HAP-1 (cell line): ENCODE data around the gene MR1.
A peak's percentile ranks its signal among the peaks of the same experiment; 100 is the strongest.
"Not testable (repeated sequence)": the region's sequence is repeated elsewhere in the genome, so short reads cannot be mapped to it uniquely, and the experiment has no call there.

ENCODE experiments used
- DNase-seq, 2 experiments: peaks; one replicate each; pipeline ENCODE4 v3.0.0-alpha.2; 2016 to 2020; ENCODE audit warnings: low spot score in 2 of 2
- H3K27me3 ChIP-seq: fragments of 250-450 bp; sonication (Bioruptor Pico); 2 replicates; pipeline ENCODE4 v1.5.1; 2020; ENCODE audit warnings: low read depth, mild to moderate bottlenecking, moderate library complexity
- H3K36me3 ChIP-seq: fragments of 250-450 bp; sonication (Bioruptor Pico); replicated peaks from 2 replicates; pipeline ENCODE4 v1.5.1; 2020; ENCODE audit warnings: mild to moderate bottlenecking
- H3K4me1 ChIP-seq: fragments of 250-450 bp; sonication (Bioruptor Pico); 2 replicates; pipeline ENCODE4 v1.5.1; 2020; ENCODE audit warnings: mild to moderate bottlenecking
- H3K4me3 ChIP-seq: fragments of 250-450 bp; sonication (Bioruptor Pico); 2 replicates; pipeline ENCODE4 v1.5.1; 2020; ENCODE audit warnings: mild to moderate bottlenecking, moderate library complexity
- H3K9me3 ChIP-seq: fragments of 250-450 bp; sonication (Bioruptor Pico); 2 replicates; pipeline ENCODE4 v1.5.1; 2020; ENCODE audit warnings: mild to moderate bottlenecking, moderate library complexity
- in situ Hi-C: fragments of 300-500 bp; cut with MboI; formaldehyde crosslinking; loops from 3 replicates; pipeline ENCODE4 v1.14.3; 2020; ENCODE audit warnings: low sequenced_read_pairs, inconsistent platforms, mixed read lengths

MR1 gene

DNA sequence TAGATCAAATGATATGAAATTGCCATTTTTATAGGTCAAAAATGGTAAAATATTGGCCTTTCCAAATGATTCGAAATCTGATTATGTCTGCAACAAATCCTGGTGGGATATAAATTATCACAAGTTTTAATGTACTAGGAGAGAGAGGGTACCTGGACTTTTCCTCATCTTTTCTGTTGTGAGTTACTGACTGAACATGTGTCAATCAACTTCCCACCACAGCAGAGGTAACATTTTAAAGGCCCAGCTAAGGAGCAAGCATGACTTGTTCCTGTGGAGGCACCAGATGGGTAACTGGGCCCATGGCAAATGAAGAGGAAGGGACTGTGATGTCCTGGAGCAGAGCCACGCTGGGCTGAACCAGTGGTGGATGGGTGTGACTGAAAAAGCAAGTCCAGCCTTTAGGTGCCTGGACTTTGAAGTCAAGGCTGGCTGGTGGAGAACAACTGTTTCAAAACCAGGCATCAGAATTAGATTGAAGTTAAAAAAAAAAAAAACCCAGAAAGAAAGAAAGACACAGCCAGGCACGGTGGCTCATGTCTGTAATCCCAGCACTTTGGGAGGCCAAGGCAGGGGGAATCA is 6.6 kb downstream of the MR1 start:
- DNase-seq = no peak
- in situ Hi-C loops = no loop called here
- Histone ChIP-seq H3K4me3 (no peak overlapping the region), H3K4me1 (peaks cover 13% of the 10 kb centered on the region), H3K27me3 (no peaks in the 10 kb centered on the region), H3K9me3 (no peaks in the 10 kb centered on the region), H3K36me3 (no peaks in the 10 kb centered on the region)

DNA sequence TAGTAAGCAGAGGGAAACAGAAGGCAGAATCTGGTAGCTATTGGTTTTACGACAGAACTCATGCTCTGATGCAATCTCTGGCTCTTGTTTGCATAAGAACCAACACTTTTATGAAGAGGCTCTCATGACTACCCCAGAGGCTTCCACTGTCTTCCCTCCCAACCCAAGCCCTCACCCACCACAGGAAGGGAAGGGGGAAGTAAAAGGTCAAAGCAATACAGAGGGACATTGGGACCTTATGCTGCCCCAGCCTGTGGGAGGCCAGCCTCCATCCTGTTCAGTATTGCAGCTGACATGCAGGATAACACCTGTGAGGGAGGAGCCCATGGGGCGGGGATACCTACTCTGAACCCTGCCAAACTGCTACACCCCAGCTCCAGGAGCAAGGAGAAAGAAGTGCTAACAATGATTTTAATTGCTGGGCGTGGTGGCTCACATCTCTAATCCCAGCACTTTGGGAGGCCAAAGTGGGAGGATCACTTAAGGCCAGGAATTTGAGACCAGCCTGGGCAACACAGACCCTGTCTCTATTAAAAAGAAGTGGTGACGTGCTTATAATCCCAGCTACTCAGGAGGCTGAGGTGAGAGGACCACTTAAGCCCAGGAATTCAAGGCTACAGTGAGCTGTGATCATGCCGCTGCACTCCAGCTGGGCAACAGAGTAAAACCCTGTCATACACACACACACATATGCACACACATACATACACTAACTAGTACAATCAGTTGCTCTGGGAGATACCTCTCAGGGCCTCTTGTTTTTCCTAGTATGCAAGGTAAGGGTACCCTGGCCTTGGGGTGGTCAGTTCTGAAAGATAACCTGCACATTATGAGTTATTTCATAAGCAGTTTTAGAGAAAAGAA is 9.5 kb downstream of the MR1 start:
- Histone ChIP-seq H3K4me3 (no peak overlapping the region), H3K27me3 (no peaks in the 10 kb centered on the region), H3K36me3 (no peaks in the 10 kb centered on the region), H3K4me1 (peaks cover 13% of the 10 kb centered on the region), H3K9me3 (no peaks in the 10 kb centered on the region)
- DNase-seq = peak; percentile 53 to 54
- in situ Hi-C loops = no loop called here

DNA sequence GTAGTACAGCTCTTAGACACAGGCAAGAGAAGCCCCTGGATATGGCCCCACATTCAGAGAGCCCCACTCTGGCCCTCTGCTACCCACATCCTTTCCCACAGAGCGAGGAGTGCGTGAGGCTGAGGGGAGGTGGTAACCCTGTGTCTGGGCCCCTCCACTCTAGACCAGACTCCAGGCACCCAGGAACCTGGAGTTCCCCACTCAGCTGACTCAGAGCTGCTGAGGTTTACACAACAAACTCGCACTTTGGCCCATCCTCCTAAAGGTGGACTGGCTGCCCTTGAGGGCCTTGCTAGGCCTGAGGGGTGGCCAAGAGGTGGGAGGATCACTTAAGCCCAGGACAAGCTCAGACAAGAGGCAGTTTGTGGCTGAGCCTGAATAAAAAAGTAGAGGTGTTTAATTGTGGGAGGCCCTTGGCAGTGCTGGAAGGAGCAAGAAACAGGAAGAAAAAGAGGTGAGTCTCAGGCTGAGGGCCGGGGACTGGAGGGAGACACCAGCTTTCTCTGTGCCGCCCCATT is 10.7 kb downstream of the MR1 start:
- Histone ChIP-seq H3K27me3 (no peaks in the 10 kb centered on the region), H3K4me3 (no peak overlapping the region), H3K4me1 (peaks cover 13% of the 10 kb centered on the region), H3K9me3 (no peaks in the 10 kb centered on the region), H3K36me3 (no peaks in the 10 kb centered on the region)
- in situ Hi-C loops = no loop called here
- DNase-seq = no peak

DNA sequence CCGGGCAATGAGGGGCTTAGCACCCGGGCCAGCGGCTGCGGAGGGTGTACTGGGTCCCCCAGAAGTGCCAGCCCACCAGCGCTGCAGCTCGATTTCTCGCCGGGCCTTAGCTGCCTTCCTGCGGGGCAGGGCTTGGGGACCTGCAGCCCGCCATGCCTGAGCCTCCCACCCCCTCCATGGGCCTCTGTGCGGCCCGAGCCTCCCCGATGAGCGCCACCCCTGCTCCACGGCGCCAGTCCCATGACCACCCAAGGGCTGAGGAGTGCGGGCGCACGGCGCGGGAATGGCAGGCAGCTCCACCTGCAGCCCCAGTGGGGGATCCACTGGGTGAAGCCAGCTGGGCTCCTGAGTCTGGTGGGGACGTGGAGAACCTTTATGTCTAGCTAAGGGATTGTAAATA is 12.2 kb downstream of the MR1 start:
- DNase-seq, H3K4me3 ChIP-seq, H3K27me3 ChIP-seq, H3K9me3 ChIP-seq, H3K36me3 ChIP-seq, in situ Hi-C loops: not testable (repeated sequence)
- H3K4me1 ChIP-seq = peaks cover 13% of the 10 kb centered on the region

DNA sequence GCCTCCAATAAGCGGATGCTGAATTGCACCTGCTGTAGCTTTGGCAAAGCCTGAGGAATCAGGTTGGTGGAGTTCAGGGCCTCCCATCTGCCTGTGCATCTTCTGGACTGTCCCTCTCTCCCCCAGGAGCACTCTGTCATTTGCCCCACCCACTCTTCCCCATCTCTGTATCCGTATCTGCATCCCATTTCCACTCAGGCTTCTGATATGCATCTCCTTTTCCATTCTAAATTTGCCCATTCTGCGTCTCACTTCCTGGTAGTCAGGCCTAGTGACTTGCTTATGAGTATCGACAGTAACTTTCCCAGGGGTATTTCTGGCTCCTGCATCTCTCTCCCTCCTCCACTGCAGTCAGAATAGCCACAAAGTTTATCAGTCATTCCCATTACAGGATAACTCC is 15.6 kb downstream of the MR1 start:
- Histone ChIP-seq H3K4me3 (no peak overlapping the region), H3K27me3 (no peaks in the 10 kb centered on the region), H3K9me3 (no peaks in the 10 kb centered on the region), H3K36me3 (no peaks in the 10 kb centered on the region), H3K4me1 (no peaks in the 10 kb centered on the region)
- in situ Hi-C loops = no loop called here
- DNase-seq = no peak

DNA sequence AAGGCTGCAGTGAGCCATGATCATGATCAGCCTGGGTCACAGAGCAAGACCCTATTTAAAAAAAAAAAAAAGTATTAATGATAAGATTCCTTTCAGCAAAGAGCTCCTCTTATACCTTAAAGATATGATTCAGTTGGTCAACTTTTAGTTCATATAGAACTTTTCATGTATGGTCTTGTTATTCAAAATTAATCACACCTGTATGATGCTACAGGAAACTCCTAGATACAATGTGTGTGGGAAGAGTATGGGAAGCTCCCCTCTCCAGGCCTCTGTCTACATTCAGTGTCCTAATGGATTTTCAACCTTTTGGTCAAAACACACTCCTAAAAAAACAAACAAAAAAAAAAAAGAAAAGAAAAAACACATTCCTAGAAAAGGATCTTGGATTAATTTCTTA is 17.1 kb downstream of the MR1 start:
- in situ Hi-C loops = no loop called here
- DNase-seq = no peak
- Histone ChIP-seq H3K36me3 (no peaks in the 10 kb centered on the region), H3K4me3 (no peak overlapping the region), H3K9me3 (no peaks in the 10 kb centered on the region), H3K4me1 (no peaks in the 10 kb centered on the region), H3K27me3 (no peaks in the 10 kb centered on the region)

DNA sequence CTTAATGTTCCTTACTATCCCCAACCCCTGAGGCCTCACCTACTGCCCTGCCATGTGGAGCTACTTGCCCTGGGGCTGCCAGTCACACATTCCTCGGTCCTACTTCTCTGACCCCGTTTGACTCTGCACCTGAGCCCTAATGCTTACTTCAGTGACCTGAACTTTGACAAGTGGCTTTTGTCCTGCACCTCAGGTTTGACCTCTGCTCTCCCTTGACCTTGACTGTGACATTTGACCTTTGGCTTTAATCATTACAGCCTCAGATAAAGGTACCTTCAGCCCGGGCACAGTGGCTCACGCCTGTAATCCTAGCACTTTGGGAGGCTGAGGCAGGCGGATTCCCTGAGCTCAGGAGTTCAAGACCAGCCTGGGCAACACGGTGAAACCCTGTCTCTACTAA is 22.8 kb downstream of the MR1 start:
- H3K27me3 ChIP-seq = no peaks in the 10 kb centered on the region
- 0 out of 2 replicates have a peak, but pooled peaks cover 2% of the 10 kb centered on the region for H3K9me3 ChIP-seq
- H3K4me3 ChIP-seq = no peak overlapping the region
- no peaks in the 10 kb centered on the region for H3K36me3 ChIP-seq
- in situ Hi-C loops = no loop called here
- H3K4me1 ChIP-seq = no peaks in the 10 kb centered on the region; the same call in 1 of the 2 replicates
- DNase-seq = no peak

DNA sequence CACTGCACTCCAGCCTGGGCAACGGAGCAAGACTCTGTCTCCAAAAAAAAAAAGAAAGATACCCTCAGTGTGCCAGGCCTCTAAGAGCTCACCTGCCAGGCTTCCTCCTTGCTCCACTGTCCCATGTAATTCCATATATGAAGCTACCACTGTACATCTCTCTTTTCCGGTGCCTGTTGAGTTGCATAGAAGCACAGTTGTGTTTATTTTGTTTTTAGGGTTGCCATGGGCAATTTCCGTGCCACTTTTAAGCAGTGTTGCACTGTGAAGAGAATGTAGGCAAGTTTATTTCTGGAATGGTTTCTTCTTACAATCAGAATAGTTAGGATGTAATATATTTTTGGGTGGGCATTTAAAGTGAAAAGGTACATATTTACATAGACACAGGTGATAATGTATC is 23.3 kb downstream of the MR1 start:
- H3K36me3 ChIP-seq = no peaks in the 10 kb centered on the region
- in situ Hi-C loops = no loop called here
- no peak overlapping the region for H3K4me3 ChIP-seq
- H3K27me3 ChIP-seq = no peaks in the 10 kb centered on the region
- DNase-seq = no peak
- H3K9me3 ChIP-seq = 0 out of 2 replicates have a peak, but pooled peaks cover 2% of the 10 kb centered on the region
- no peaks in the 10 kb centered on the region; the same call in 1 of the 2 replicates for H3K4me1 ChIP-seq

DNA sequence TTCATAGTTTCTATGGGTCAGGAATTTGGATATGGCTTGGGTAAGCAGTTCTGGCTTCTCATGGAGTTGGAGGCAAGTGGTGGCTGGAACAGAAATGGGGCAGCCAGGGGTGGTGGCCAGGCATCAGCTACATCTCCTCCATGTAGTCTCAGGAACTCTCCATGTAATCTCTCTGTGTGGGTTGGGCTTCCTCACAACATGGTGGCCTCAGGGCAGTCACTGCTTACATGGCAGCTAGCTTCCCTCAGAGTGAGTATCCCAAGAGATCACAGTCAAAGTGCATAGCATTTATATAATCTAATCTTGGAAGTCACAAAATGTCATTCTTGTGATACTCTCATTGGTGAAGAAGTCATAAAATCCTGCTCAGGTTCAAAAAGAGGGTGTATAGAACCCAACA is 25.7 kb downstream of the MR1 start:
- DNase-seq = no peak
- in situ Hi-C loops = no loop called here
- 0 out of 2 replicates have a peak, but pooled peaks cover 2% of the 10 kb centered on the region for H3K9me3 ChIP-seq

DNA sequence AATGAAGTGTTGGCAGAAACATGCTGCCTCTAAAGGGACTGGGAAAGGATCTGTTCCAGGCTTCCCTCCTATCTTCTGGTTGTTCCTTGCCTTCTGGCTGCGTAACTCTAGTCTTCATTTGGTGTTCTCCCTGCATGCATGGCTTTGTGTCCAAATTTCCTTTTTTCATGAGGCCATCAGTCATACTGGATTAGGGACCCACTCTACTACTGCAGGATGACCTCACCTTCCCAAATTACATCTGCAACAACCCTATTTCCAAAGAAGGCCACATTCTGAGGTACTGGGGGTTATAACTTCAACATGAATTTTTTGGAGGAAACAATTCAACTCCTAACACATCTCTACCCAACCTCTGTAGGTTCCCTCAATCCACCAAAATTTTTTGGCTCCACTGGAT is 26.3 kb downstream of the MR1 start:
- 0 out of 2 replicates have a peak, but pooled peaks cover 2% of the 10 kb centered on the region for H3K9me3 ChIP-seq
- no peaks in the 10 kb centered on the region for H3K36me3 ChIP-seq
- in situ Hi-C loops = no loop called here
- no peak overlapping the region for H3K4me3 ChIP-seq
- no peak for DNase-seq
- no peaks in the 10 kb centered on the region for H3K27me3 ChIP-seq
- H3K4me1 ChIP-seq = peaks cover 20% of the 10 kb centered on the region

More for the DNA sequence above, 25.7 kb downstream of the MR1 start:
- H3K27me3 ChIP-seq = no peaks in the 10 kb centered on the region
- no peaks in the 10 kb centered on the region for H3K36me3 ChIP-seq
- H3K4me3 ChIP-seq = no peak overlapping the region
- H3K4me1 ChIP-seq = peaks cover 14% of the 10 kb centered on the region

DNA sequence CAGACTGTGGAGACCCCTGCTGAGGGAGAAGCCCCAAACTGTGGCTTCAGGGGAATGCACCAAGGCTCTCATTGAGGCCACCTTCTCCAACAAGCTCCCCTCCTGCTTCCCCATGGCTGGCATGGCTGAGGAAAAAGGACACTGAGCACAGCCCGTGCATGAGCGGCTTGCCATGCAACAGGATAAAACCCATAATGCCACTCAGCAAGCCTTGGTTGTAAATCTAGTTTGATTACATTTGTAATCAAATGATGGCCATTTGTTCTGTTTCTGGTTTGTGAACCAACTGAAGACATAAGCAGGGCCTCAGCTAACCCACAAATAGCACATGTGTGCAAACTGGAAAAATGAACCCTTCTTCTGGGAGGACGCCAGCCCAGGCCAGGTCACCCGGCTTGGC is 27.2 kb downstream of the MR1 start:
- H3K4me1 ChIP-seq = peaks cover 24% of the 10 kb centered on the region
- H3K9me3 ChIP-seq, DNase-seq, in situ Hi-C loops, H3K27me3 ChIP-seq, H3K4me3 ChIP-seq, H3K36me3 ChIP-seq: not testable (repeated sequence)

DNA sequence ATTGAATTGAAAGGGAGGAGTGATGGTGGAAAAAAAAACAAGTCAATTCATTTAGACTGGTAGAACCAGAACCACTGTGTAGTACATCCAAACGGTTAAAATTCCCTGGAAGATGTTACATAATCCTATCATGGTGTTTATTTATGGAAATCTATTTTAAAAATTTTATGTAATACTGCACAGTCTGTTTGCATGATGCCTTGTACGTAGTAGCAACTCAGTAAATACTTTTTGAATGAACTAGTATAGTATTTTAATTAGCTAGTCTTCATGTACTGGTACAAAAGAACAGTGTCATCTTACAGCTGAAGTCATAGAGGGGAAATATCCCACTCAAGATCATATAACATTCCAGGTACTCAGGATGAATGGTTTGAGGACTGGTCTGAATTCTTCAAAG is 27.7 kb downstream of the MR1 start:
- Histone ChIP-seq H3K27me3 (no peaks in the 10 kb centered on the region), H3K9me3 (0 out of 2 replicates have a peak, but pooled peaks cover 2% of the 10 kb centered on the region), H3K4me3 (no peak overlapping the region), H3K4me1 (peaks cover 29% of the 10 kb centered on the region), H3K36me3 (no peaks in the 10 kb centered on the region)
- DNase-seq = no peak
- in situ Hi-C loops = no loop called here

DNA sequence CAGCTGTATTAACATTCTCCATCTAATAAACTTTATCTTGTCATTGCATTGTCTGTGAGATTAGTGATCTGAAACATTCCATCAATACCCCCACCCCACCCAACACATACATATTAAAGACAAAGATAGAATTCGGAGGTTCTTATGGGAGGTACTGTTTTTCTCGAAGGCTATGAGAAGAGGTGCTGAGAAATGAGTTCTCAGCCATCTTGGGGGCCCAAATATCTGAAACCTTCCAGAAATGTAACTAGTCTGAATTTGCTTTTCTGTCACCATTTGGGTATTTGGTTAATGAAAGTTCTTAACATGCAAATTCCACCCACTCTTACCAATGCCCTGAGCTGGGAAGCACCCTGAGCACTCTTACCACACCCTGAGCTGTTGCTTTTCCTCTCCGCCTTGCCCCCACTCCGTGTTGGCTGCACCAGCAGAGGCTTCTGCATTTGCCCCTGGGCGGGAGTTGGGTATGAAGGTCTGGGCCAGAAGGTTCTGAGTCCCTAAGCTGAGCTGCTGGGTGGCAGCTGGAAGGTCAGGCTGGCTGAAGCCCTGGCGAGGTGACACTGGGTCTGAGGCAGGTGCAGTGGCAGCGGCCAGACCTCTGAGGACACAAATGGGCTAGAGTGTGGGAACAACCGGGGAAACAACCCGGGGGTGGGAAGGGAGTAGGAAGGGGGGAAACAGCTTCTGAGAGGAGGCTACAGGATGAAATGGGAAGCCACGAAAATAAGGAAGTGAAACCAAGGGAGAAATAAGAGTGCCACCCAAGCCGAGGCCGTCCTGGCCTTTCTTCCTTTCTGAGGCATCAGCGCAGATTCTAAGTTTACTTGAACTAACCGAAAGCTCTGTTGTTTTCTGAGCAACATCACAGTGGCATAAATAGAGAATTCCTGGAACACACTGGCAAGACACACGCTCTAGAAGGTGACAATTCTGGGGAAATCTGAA is 28.4 kb downstream of the MR1 start:
- no peaks in the 10 kb centered on the region for H3K27me3 ChIP-seq
- no peak for DNase-seq
- peaks cover 29% of the 10 kb centered on the region for H3K4me1 ChIP-seq
- no peaks in the 10 kb centered on the region for H3K36me3 ChIP-seq
- no peak overlapping the region for H3K4me3 ChIP-seq
- H3K9me3 ChIP-seq = 0 out of 2 replicates have a peak, but pooled peaks cover 2% of the 10 kb centered on the region
- in situ Hi-C loops = no loop called here
